ENCODE measurements around the gene ZZZ3.

ZZZ3 gene

DNA sequence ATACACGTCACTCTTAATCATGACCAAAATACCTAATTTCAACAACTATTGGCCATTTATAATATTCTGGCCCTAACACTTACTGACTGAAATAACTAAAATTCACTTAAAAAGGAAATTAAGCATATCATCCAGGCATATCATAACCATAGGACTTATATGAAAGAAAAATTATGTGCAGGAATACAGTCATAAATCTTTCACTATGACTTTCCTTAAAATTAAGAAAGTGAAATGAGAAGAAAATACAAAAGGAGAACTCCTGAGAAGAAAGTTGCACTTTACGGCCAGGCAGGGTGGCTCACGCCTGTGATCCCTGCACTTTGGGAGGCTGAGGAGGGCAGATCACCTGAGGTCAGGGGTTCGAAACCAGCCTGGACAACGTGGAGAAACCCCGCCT is 9.4 kb downstream of the ZZZ3 start:
- DNase-seq = no peak
- ATAC-seq (ENCODE audit: insufficient read depth, low read depth) = no peak
- H3K27me3 ChIP-seq (ENCODE audit: insufficient read depth, low read length, poor library complexity) = no peaks in the 10 kb centered on the region
- no peak overlapping the region for H2AFZ ChIP-seq (ENCODE audit: low read depth, low read length)
- H3K4me1 ChIP-seq (ENCODE audit: insufficient read depth, low read length) = no peaks in the 10 kb centered on the region
- TF ChIP-seq EZH2 (IDR thresholded peaks at IDR 0.05; ENCODE audit: borderline replicate concordance, low read depth, low read length, severe bottlenecking) = no peak
- TF ChIP-seq, protein P1, sequence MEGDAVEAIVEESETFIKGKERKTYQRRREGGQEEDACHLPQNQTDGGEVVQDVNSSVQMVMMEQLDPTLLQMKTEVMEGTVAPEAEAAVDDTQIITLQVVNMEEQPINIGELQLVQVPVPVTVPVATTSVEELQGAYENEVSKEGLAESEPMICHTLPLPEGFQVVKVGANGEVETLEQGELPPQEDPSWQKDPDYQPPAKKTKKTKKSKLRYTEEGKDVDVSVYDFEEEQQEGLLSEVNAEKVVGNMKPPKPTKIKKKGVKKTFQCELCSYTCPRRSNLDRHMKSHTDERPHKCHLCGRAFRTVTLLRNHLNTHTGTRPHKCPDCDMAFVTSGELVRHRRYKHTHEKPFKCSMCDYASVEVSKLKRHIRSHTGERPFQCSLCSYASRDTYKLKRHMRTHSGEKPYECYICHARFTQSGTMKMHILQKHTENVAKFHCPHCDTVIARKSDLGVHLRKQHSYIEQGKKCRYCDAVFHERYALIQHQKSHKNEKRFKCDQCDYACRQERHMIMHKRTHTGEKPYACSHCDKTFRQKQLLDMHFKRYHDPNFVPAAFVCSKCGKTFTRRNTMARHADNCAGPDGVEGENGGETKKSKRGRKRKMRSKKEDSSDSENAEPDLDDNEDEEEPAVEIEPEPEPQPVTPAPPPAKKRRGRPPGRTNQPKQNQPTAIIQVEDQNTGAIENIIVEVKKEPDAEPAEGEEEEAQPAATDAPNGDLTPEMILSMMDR (IDR thresholded peaks at IDR 0.05; ENCODE audit: borderline replicate concordance, extremely low read depth, low read length, poor library complexity, severe bottlenecking) = no peak
- H4K20me1 ChIP-seq (ENCODE audit: insufficient read depth, low read length) = peaks cover 80% of the 10 kb centered on the region
- H3K27ac ChIP-seq (ENCODE audit: low read length) = no peak overlapping the region
- H3K4me3 ChIP-seq (ENCODE audit: low read depth in 1 of 2, low read length in 2 of 2) = no peak overlapping the region
- H3K9ac ChIP-seq (ENCODE audit: low read depth, low read length) = no peak overlapping the region
- H3K36me3 ChIP-seq (ENCODE audit: insufficient read depth, low read length) = peaks cover 7% of the 10 kb centered on the region
- peaks cover 100% of the 10 kb centered on the region for H3K79me2 ChIP-seq (ENCODE audit: insufficient read depth, low read length)
- H3K4me2 ChIP-seq (ENCODE audit: insufficient read depth, low read length) = no peak overlapping the region
- H3K9me3 ChIP-seq (ENCODE audit: insufficient read depth, low read length, severe bottlenecking) = no peaks in the 10 kb centered on the region

DNA sequence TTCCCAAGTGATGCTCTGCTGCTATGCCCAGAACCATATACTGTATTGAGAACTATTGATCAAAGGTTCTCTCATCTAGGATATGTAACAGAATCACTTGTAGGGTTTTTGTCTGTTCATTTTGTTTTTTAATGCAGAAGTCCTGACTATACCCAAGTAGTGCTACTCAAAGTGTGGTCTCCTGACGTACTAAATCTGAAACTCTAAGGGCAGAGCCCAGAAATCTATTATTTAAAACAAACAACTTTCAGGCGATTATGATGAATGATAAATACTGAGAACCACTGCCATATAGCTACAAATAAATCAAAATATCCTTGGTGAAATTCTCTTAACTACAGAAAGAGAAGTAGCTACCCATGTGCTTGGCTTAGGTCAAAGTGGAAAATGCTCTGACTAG is 10.1 kb downstream of the ZZZ3 start:
- Histone ChIP-seq H2AFZ (ENCODE audit: low read depth, low read length) (no peak overlapping the region), H3K4me1 (ENCODE audit: insufficient read depth, low read length) (no peaks in the 10 kb centered on the region), H3K27ac (ENCODE audit: low read length) (no peak overlapping the region), H3K9me3 (ENCODE audit: insufficient read depth, low read length, severe bottlenecking) (no peaks in the 10 kb centered on the region), H3K79me2 (ENCODE audit: insufficient read depth, low read length) (peaks cover 100% of the 10 kb centered on the region), H3K9ac (ENCODE audit: low read depth, low read length) (no peak overlapping the region), H3K27me3 (ENCODE audit: insufficient read depth, low read length, poor library complexity) (no peaks in the 10 kb centered on the region), H4K20me1 (ENCODE audit: insufficient read depth, low read length) (peaks cover 74% of the 10 kb centered on the region), H3K4me2 (ENCODE audit: insufficient read depth, low read length) (no peak overlapping the region), H3K36me3 (ENCODE audit: insufficient read depth, low read length) (peaks cover 7% of the 10 kb centered on the region), H3K4me3 (ENCODE audit: low read depth in 1 of 2, low read length in 2 of 2) (no peak overlapping the region)
- no peak for ATAC-seq (ENCODE audit: insufficient read depth, low read depth)
- no peak for DNase-seq
- no peak for TF ChIP-seq EZH2 (IDR thresholded peaks at IDR 0.05; ENCODE audit: borderline replicate concordance, low read depth, low read length, severe bottlenecking)
- TF ChIP-seq, protein P1 (IDR thresholded peaks at IDR 0.05; ENCODE audit: borderline replicate concordance, extremely low read depth, low read length, poor library complexity, severe bottlenecking) = no peak

DNA sequence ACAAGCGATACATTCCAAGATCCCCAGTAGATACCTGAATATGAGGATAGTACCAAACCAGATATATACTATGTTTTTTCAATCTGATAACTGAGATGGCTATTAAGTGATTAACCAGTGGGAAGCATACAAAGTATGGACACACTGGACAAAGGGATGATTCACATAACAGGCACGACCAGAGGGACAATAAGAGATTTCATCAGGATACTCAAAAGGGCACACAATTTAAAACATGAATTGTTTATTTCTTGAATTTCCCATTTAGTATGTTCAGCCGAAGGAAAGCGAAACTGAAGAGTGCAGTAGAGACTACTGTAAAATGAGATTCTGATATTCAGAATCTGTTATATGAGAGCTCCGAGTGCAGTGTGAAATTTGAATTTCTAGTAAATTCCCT is 10.6 kb downstream of the ZZZ3 start:
- H2AFZ ChIP-seq (ENCODE audit: low read depth, low read length) = no peak overlapping the region
- H3K9ac ChIP-seq (ENCODE audit: low read depth, low read length) = no peak overlapping the region
- H3K4me1 ChIP-seq (ENCODE audit: insufficient read depth, low read length) = no peaks in the 10 kb centered on the region
- ATAC-seq (ENCODE audit: insufficient read depth, low read depth) (no peak; the same call in 2 of the 3 replicates), DNase-seq (no peak)
- H3K4me2 ChIP-seq (ENCODE audit: insufficient read depth, low read length) = no peak overlapping the region
- H3K27ac ChIP-seq (ENCODE audit: low read length) = no peak overlapping the region
- TF ChIP-seq, protein P1 (IDR thresholded peaks at IDR 0.05; ENCODE audit: borderline replicate concordance, extremely low read depth, low read length, poor library complexity, severe bottlenecking) = no peak
- TF ChIP-seq EZH2 (IDR thresholded peaks at IDR 0.05; ENCODE audit: borderline replicate concordance, low read depth, low read length, severe bottlenecking) = no peak
- H3K4me3 ChIP-seq (ENCODE audit: low read depth in 1 of 2, low read length in 2 of 2) = no peak overlapping the region
- H3K36me3 ChIP-seq (ENCODE audit: insufficient read depth, low read length) = peaks cover 7% of the 10 kb centered on the region
- H3K27me3 ChIP-seq (ENCODE audit: insufficient read depth, low read length, poor library complexity) = no peaks in the 10 kb centered on the region
- peaks cover 100% of the 10 kb centered on the region for H3K79me2 ChIP-seq (ENCODE audit: insufficient read depth, low read length)
- H4K20me1 ChIP-seq (ENCODE audit: insufficient read depth, low read length) = peaks cover 69% of the 10 kb centered on the region
- no peaks in the 10 kb centered on the region for H3K9me3 ChIP-seq (ENCODE audit: insufficient read depth, low read length, severe bottlenecking)

DNA sequence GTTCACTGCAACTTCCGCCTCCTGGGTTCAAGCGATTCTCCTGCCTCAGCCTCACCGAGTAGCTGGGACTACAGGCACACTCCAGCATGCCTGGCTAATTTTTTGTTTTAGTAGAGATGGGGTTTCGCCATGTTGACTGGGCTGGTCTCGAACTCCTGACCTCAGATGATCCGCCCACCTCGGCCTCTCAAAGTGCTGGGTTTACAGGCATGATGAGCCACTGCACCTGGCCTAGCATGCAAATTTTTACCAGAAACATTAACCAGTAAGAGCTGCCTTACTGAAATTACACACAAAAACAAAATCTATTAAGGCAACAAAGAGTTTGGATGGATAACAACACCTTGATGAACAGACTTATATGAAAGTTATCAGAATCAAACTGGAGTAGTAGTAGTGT is 12.1 kb downstream of the ZZZ3 start:
- Histone ChIP-seq H3K9ac (ENCODE audit: low read depth, low read length) (no peak overlapping the region), H3K36me3 (ENCODE audit: insufficient read depth, low read length) (0 out of 2 replicates have a peak, but pooled peaks cover 4% of the 10 kb centered on the region), H3K4me3 (ENCODE audit: low read depth in 1 of 2, low read length in 2 of 2) (no peak overlapping the region), H2AFZ (ENCODE audit: low read depth, low read length) (no peak overlapping the region), H3K27ac (ENCODE audit: low read length) (no peak overlapping the region), H3K27me3 (ENCODE audit: insufficient read depth, low read length, poor library complexity) (no peaks in the 10 kb centered on the region), H3K4me1 (ENCODE audit: insufficient read depth, low read length) (no peaks in the 10 kb centered on the region), H3K9me3 (ENCODE audit: insufficient read depth, low read length, severe bottlenecking) (no peaks in the 10 kb centered on the region), H4K20me1 (ENCODE audit: insufficient read depth, low read length) (peaks cover 71% of the 10 kb centered on the region), H3K4me2 (ENCODE audit: insufficient read depth, low read length) (no peak overlapping the region), H3K79me2 (ENCODE audit: insufficient read depth, low read length) (peaks cover 100% of the 10 kb centered on the region)
- no peak for ATAC-seq (ENCODE audit: insufficient read depth, low read depth)
- TF ChIP-seq, protein P1 (IDR thresholded peaks at IDR 0.05; ENCODE audit: borderline replicate concordance, extremely low read depth, low read length, poor library complexity, severe bottlenecking) = no peak
- no peak for TF ChIP-seq EZH2 (IDR thresholded peaks at IDR 0.05; ENCODE audit: borderline replicate concordance, low read depth, low read length, severe bottlenecking)
- DNase-seq = no peak

Data from DND-41 (cell line).